DND-41 (cell line): Measurements from ENCODE around the gene ZBTB8OS.
"Not testable (repeated sequence)": the region's sequence is repeated elsewhere in the genome, so short reads cannot be mapped to it uniquely, and the experiment has no call there.

ENCODE experiments used
- ATAC-seq: fragments of 200-7000 bp; cut with Tn5 transposase; 3 replicates; pipeline ENCODE4 v1.9.1; 2021; ENCODE audit warnings: low read depth; ENCODE audit not compliant: insufficient read depth
- DNase-seq: peaks from one replicate; pipeline ENCODE4 v3.0.0-alpha.2; 2020
- H2AFZ ChIP-seq: 2 replicates; pipeline ENCODE4 v1.6.0; 2012; ENCODE audit warnings: low read depth, low read length
- H3K27ac ChIP-seq: 2 replicates; pipeline ENCODE4 v1.5.1; 2012; ENCODE audit warnings: low read length, inconsistent platforms
- H3K27me3 ChIP-seq: fragments of 200-600 bp; sonication (generic); 2 replicates; pipeline ENCODE4 v1.6.0; 2012; ENCODE audit warnings: low read length, mild to moderate bottlenecking, inconsistent platforms; ENCODE audit not compliant: insufficient read depth, poor library complexity
- H3K36me3 ChIP-seq: 2 replicates; pipeline ENCODE4 v1.5.1; 2012; ENCODE audit warnings: low read length, inconsistent platforms; ENCODE audit not compliant: insufficient read depth
- H3K4me1 ChIP-seq: 2 replicates; pipeline ENCODE4 v1.5.1; 2012; ENCODE audit warnings: mild to moderate bottlenecking, low read length; ENCODE audit not compliant: insufficient read depth
- H3K4me2 ChIP-seq: 2 replicates; pipeline ENCODE4 v1.6.0; 2012; ENCODE audit warnings: mild to moderate bottlenecking, moderate library complexity, low read length, inconsistent platforms; ENCODE audit not compliant: insufficient read depth
- H3K4me3 ChIP-seq, 2 experiments: fragments of 200-600 bp in 1 of 2; shearing (Covaris generic) in 1 of 2; 2 replicates each; pipeline ENCODE4 v1.5.1; 2012 to 2016; ENCODE audit warnings: inconsistent platforms in 2 of 2, low read length in 2 of 2, mild to moderate bottlenecking in 2 of 2, low read depth in 1 of 2, moderate library complexity in 1 of 2
- H3K79me2 ChIP-seq: 2 replicates; pipeline ENCODE4 v1.6.0; 2012; ENCODE audit warnings: low read length, inconsistent platforms; ENCODE audit not compliant: insufficient read depth
- H3K9ac ChIP-seq: 2 replicates; pipeline ENCODE4 v1.6.0; 2012; ENCODE audit warnings: low read depth, mild to moderate bottlenecking, inconsistent platforms, low read length, moderate library complexity
- H3K9me3 ChIP-seq: 2 replicates; pipeline ENCODE4 v1.5.1; 2012; ENCODE audit warnings: low read length, moderate library complexity, mild to moderate bottlenecking, inconsistent platforms; ENCODE audit not compliant: insufficient read depth, severe bottlenecking
- H4K20me1 ChIP-seq: 2 replicates; pipeline ENCODE4 v1.6.0; 2012; ENCODE audit warnings: low read length; ENCODE audit not compliant: insufficient read depth
- EZH2 ChIP-seq: IDR thresholded peaks from 3 replicates; pipeline ENCODE4 v1.6.1; 2012; ENCODE audit warnings: borderline replicate concordance, low read depth, mild to moderate bottlenecking, moderate library complexity, low read length, inconsistent platforms; ENCODE audit not compliant: severe bottlenecking
- TF ChIP-seq, protein P1 (sequence below): IDR thresholded peaks from 2 replicates; pipeline ENCODE4 v1.5.1; 2012; ENCODE audit warnings: borderline replicate concordance, low read length, moderate library complexity, mild to moderate bottlenecking; ENCODE audit not compliant: poor library complexity, severe bottlenecking; ENCODE audit errors: extremely low read depth

Gene ZBTB8OS

DNA sequence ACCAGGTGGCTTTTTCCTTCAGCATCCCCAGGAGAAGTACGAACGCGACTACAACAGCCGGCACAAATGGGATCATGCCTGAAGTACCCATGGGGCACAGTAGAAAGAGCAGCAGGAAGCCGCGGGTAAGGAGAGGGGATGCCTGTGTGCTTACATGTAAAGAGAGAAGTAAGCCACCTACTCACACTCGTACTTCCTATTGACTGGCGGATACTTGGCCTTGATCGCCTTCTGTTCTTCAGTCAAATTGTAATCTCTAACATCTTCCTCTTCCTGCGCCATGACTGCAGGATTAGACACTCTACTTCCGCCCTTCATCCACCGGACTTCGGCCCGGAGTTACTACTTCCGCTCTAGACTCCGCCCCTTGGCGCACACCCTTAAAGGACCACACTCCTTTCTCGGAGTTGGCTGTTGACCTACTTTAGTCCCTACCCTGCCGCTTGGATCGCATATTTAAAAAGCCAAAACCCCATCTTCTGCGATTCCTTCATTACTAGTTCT is at the start of gene ZBTB8OS:
Gene ZBTB8OS, minus strand, starts transcription at position 303 of the 504 bp plus-strand sequence. Its CDS starts 21 bp downstream, at position 282.
- Histone ChIP-seq H3K79me2 (peaks cover 91% of the 10 kb centered on the region), H3K4me3 (peak within 1 kb of the TSS; percentile 70 to 85), H3K9ac (peak within 1 kb of the TSS; percentile 93), H3K9me3 (no peaks in the 10 kb centered on the region), H3K27ac (peak within 1 kb of the TSS; percentile 100), H3K4me2 (peak within 1 kb of the TSS; percentile 80), H4K20me1 (peaks cover 20% of the 10 kb centered on the region), H2AFZ (peak within 1 kb of the TSS; percentile 94), H3K36me3 (peaks cover 50% of the 10 kb centered on the region), H3K27me3 (no peaks in the 10 kb centered on the region), H3K4me1 (peaks cover 50% of the 10 kb centered on the region)
- ATAC-seq (peak; percentile 79), DNase-seq (peak; percentile 92)
- TF ChIP-seq, protein P1, sequence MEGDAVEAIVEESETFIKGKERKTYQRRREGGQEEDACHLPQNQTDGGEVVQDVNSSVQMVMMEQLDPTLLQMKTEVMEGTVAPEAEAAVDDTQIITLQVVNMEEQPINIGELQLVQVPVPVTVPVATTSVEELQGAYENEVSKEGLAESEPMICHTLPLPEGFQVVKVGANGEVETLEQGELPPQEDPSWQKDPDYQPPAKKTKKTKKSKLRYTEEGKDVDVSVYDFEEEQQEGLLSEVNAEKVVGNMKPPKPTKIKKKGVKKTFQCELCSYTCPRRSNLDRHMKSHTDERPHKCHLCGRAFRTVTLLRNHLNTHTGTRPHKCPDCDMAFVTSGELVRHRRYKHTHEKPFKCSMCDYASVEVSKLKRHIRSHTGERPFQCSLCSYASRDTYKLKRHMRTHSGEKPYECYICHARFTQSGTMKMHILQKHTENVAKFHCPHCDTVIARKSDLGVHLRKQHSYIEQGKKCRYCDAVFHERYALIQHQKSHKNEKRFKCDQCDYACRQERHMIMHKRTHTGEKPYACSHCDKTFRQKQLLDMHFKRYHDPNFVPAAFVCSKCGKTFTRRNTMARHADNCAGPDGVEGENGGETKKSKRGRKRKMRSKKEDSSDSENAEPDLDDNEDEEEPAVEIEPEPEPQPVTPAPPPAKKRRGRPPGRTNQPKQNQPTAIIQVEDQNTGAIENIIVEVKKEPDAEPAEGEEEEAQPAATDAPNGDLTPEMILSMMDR, result no peak
- no peak for TF ChIP-seq EZH2

DNA sequence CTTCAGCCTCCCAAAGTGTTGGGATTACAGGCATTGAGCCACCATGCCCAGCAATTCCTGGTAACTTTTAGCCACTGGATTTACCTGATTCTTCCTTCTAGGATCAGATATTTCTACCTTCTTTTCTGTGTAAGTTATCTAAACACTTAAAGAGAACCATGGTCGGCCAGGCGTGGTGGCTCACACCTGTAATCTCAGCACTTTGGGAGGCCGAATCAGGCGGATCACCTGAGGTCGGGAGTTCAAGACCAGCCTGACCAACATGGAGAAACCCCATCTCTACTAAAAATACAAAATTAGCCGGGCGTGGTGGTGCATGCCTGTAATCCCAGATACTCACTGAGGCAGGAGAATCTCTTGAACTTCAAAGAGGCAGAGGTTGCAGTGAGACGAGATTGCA is 46.6 kb upstream of the ZBTB8OS start:
- H3K27me3 ChIP-seq, H2AFZ ChIP-seq, H3K79me2 ChIP-seq, H3K4me3 ChIP-seq, H3K4me2 ChIP-seq, H3K9ac ChIP-seq, H3K36me3 ChIP-seq, H4K20me1 ChIP-seq, H3K4me1 ChIP-seq, DNase-seq, H3K27ac ChIP-seq, H3K9me3 ChIP-seq, ATAC-seq: not testable (repeated sequence)

DNA sequence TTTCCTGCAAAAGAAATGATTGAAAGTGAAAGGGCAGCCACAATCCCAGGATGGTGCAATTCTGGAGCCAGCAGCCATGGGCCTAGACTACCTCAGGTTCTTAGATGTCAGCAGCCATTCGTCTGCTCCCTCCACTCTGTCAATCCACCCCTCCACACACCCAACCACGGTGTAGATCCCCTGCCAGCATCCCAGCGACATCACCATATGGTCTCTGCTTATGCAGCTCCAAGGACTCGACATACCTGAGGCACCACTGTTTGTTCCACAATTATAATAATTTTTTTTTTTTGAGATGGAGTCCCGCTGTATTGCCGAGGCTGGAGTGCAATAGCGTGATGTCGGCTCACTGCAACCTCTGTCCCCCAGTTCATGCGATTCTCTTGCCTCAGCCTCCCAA is 45.7 kb upstream of the ZBTB8OS start:
- H2AFZ ChIP-seq, result no peak overlapping the region
- H3K9ac ChIP-seq, result no peak overlapping the region
- H4K20me1 ChIP-seq, result no peaks in the 10 kb centered on the region
- ATAC-seq, result no peak
- H3K79me2 ChIP-seq, result no peaks in the 10 kb centered on the region
- TF ChIP-seq EZH2, result no peak
- TF ChIP-seq, protein P1, result no peak
- H3K9me3 ChIP-seq, result no peaks in the 10 kb centered on the region
- H3K4me1 ChIP-seq, result no peaks in the 10 kb centered on the region
- H3K36me3 ChIP-seq, result no peaks in the 10 kb centered on the region
- DNase-seq, result no peak
- H3K4me3 ChIP-seq, result no peak overlapping the region
- no peak overlapping the region for H3K27ac ChIP-seq
- H3K4me2 ChIP-seq, result no peak overlapping the region
- H3K27me3 ChIP-seq, result no peaks in the 10 kb centered on the region

DNA sequence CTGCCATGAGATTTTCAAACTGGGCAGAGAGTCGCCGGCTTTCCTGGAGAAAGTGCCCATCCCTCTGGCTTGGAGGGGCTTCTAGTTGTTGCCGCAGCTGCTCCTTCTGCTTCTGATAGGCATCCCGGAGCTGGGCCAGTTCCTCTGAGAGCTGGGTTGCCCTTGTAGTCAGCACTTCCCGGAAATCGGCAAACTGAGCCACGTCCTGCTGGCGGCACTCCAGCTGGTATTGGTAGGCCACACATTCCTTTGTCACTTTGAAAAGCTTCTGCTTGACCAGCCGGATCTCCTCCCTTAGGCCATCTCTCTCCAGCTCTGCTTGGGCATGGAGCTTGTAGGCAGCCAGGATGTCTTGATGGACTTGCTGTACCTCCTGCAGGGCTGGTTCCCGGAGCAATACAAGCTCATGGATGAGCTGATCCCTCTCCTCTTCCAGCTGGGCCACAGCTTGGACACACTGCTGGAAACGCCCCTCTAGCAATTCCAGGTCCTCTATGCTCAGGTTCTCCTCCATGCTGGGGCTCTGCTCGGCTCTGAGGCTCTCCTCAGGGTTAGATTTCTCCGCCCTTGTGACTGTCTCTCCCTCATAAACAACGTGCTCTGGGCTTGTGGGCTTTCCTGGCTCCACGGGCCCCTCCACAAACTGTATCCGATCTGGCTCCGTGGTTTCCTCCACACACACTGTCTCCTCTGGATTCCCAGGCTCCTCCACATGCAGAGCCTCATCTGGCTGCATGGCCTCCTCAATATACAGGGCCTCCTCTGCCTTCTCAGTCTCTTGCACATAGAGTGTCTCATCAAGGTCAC is 45.0 kb upstream of the ZBTB8OS start:
- Histone ChIP-seq H3K4me2 (no peak overlapping the region), H3K27ac (no peak overlapping the region), H4K20me1 (no peaks in the 10 kb centered on the region), H3K4me1 (no peaks in the 10 kb centered on the region), H3K36me3 (no peaks in the 10 kb centered on the region), H3K79me2 (no peaks in the 10 kb centered on the region), H2AFZ (no peak overlapping the region), H3K9me3 (no peaks in the 10 kb centered on the region), H3K27me3 (no peaks in the 10 kb centered on the region), H3K4me3 (no peak overlapping the region), H3K9ac (no peak overlapping the region)
- DNase-seq, result no peak
- TF ChIP-seq, protein P1, result no peak
- no peak for TF ChIP-seq EZH2
- ATAC-seq, result no peak
